ENCODE results near the gene NCF2.

DNA sequence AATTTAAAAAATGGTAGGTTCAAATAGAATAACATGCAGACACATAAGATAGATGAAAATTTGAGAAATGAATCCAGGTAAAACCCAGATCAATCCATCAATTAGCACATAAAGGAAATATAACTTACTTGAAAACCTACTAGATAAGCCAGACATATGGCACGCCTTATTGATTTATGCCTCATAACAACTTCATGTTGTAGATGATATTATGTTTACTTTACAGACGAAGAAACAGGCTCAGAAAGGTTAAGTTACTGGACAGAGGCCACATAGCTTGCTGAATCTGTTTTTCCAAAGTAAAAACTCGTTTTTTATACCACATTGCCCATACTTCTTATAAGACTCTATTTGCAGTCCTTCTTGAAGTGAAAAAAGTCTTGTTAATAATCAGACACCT, 22.1 kb upstream of the NCF2 start:
- TF ChIP-seq, protein P1, sequence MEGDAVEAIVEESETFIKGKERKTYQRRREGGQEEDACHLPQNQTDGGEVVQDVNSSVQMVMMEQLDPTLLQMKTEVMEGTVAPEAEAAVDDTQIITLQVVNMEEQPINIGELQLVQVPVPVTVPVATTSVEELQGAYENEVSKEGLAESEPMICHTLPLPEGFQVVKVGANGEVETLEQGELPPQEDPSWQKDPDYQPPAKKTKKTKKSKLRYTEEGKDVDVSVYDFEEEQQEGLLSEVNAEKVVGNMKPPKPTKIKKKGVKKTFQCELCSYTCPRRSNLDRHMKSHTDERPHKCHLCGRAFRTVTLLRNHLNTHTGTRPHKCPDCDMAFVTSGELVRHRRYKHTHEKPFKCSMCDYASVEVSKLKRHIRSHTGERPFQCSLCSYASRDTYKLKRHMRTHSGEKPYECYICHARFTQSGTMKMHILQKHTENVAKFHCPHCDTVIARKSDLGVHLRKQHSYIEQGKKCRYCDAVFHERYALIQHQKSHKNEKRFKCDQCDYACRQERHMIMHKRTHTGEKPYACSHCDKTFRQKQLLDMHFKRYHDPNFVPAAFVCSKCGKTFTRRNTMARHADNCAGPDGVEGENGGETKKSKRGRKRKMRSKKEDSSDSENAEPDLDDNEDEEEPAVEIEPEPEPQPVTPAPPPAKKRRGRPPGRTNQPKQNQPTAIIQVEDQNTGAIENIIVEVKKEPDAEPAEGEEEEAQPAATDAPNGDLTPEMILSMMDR (IDR thresholded peaks at IDR 0.05; ENCODE audit: insufficient read depth, low read length, poor library complexity, severe bottlenecking), result no peak
- TF ChIP-seq EZH2phosphoT487 (conservative IDR thresholded peaks at IDR 0.05; ENCODE audit: low read length), result no peak

All from SU-DHL-6 (cell line).